HepG2 (cell line): ENCODE results near the gene PCTP. TPM values are rescaled to one million over a fixed set of nuclear protein-coding genes. Genes with fewer than 3 reads are reported as not detected.
A peak's percentile ranks its signal among the peaks of the same experiment; 100 is the strongest.

Source experiments
- BORCS8-MEF2B ChIP-seq: sonication (generic); formaldehyde crosslinking; IDR thresholded peaks from 2 replicates; pipeline ENCODE4 v1.8.0; 2022; ENCODE audit warnings: mild to moderate bottlenecking, missing genetic modification reagents
- CENPX ChIP-seq: sonication (generic); formaldehyde crosslinking; IDR thresholded peaks from 2 replicates; pipeline ENCODE4 v1.9.0; 2021; ENCODE audit warnings: mild to moderate bottlenecking, missing genetic modification reagents, moderate library complexity
- DRAP1 ChIP-seq: IDR thresholded peaks from 2 replicates; pipeline ENCODE4 v1.6.1; 2016; ENCODE audit warnings: missing genetic modification reagents, missing compliant biosample characterization
- E2F2 ChIP-seq: sonication (generic); formaldehyde crosslinking; IDR thresholded peaks from 2 replicates; pipeline ENCODE4 v1.4.0; 2020; ENCODE audit warnings: missing genetic modification reagents, borderline replicate concordance
- GABPA ChIP-seq, 2 experiments: IDR thresholded peaks; 2 replicates each; pipeline ENCODE4 v1.6.1; 2011 to 2016; ENCODE audit warnings: low read depth in 2 of 2, low read length in 1 of 2, missing biosample characterization in 1 of 2, missing genetic modification characterization in 1 of 2
- HHEX ChIP-seq: IDR thresholded peaks from 2 replicates; pipeline ENCODE4 v1.6.1; 2016; ENCODE audit warnings: control low read depth
- HMGA1 ChIP-seq: sonication (generic); formaldehyde crosslinking; conservative IDR thresholded peaks from 2 replicates; pipeline ENCODE4 v1.4.0; 2020; ENCODE audit warnings: missing genetic modification reagents
- RAD51 ChIP-seq: fragments of 450-650 bp; IDR thresholded peaks from 2 replicates; pipeline ENCODE4 v1.6.1; 2016; ENCODE audit warnings: borderline replicate concordance
- RARA ChIP-seq: IDR thresholded peaks from 2 replicates; pipeline ENCODE4 v1.6.1; 2016; ENCODE audit warnings: missing genetic modification reagents, missing compliant biosample characterization
- REXO4 ChIP-seq: sonication (generic); formaldehyde crosslinking; IDR thresholded peaks from 2 replicates; pipeline ENCODE4 v1.8.0; 2022; ENCODE audit warnings: missing genetic modification reagents, mild to moderate bottlenecking, borderline replicate concordance
- SP140L ChIP-seq: sonication (generic); formaldehyde crosslinking; IDR thresholded peaks from 2 replicates; pipeline ENCODE4 v1.4.0; 2020; ENCODE audit warnings: missing genetic modification reagents, borderline replicate concordance
- ZKSCAN1 ChIP-seq: fragments of 150-350 bp; IDR thresholded peaks from 2 replicates; pipeline ENCODE4 v1.6.1; 2014; ENCODE audit warnings: low read length
- ZMAT3 ChIP-seq: sonication (generic); formaldehyde crosslinking; conservative IDR thresholded peaks from 2 replicates; pipeline ENCODE4 v1.7.0; 2021; ENCODE audit warnings: missing genetic modification reagents
- ZNF546 ChIP-seq: sonication (generic); formaldehyde crosslinking; conservative IDR thresholded peaks from 2 replicates; pipeline ENCODE4 v1.8.1; 2023; ENCODE audit warnings: mild to moderate bottlenecking, missing genetic modification reagents
- ZNF775 ChIP-seq: sonication (generic); formaldehyde crosslinking; IDR thresholded peaks from 2 replicates; pipeline ENCODE4 v1.4.0; 2020; ENCODE audit warnings: missing genetic modification reagents, mild to moderate bottlenecking, moderate library complexity, borderline replicate concordance
- polyA plus RNA-seq, 8 experiments: library from polyadenylated mRNA; depleted of rRNA in 3 of 8; stranded (reverse) in 7 of 8; unstranded in 1 of 8; fragments of >200 nt; fragmentation: Illumina TruSeq in 4 of 8; extraction: Trizol in 4 of 8; gene quantifications; 2 replicates each; pipeline versions ENCODE4 v1.2.1 to v1.2.3, GENCODE V29; 2011 to 2016; ENCODE audit warnings: low read depth in 4 of 8, missing spikeins in 1 of 8, mixed read lengths in 1 of 8; ENCODE audit not compliant: insufficient read depth in 1 of 8
- total RNA-seq, 5 experiments: library from RNA; depleted of rRNA; stranded (reverse); fragments of >200 nt; fragmentation: Illumina TruSeq; extraction: Trizol; gene quantifications; 2 replicates each; pipeline ENCODE4 v1.2.3, GENCODE V29; 2016; ENCODE audit warnings: low read depth in 1 of 5
- TF ChIP-seq, protein P1 (sequence below), 2 experiments: sonication (generic) in 1 of 2; formaldehyde crosslinking in 1 of 2; IDR thresholded peaks; 2 replicates each; pipeline versions ENCODE4 v1.4.0 to v1.6.1; 2016 to 2020; ENCODE audit warnings: borderline replicate concordance in 1 of 2, low read depth in 1 of 2, mild to moderate bottlenecking in 1 of 2, missing genetic modification reagents in 1 of 2
- TF ChIP-seq, protein P2 (sequence below): sonication (generic); formaldehyde crosslinking; IDR thresholded peaks from 2 replicates; pipeline ENCODE4 v1.5.0; 2020; ENCODE audit warnings: missing genetic modification reagents
- TF ChIP-seq, protein P3 (sequence below): sonication (generic); formaldehyde crosslinking; IDR thresholded peaks from 2 replicates; pipeline ENCODE4 v1.5.1; 2020; ENCODE audit warnings: missing genetic modification reagents, mild to moderate bottlenecking, borderline replicate concordance

Gene PCTP
- total and polyA plus RNA-seq, 2 of the 13 experiments (the other 11 are each of a cell fraction or from before 2014, with no cell fraction given), result 37.1 to 50.7 TPM

DNA sequence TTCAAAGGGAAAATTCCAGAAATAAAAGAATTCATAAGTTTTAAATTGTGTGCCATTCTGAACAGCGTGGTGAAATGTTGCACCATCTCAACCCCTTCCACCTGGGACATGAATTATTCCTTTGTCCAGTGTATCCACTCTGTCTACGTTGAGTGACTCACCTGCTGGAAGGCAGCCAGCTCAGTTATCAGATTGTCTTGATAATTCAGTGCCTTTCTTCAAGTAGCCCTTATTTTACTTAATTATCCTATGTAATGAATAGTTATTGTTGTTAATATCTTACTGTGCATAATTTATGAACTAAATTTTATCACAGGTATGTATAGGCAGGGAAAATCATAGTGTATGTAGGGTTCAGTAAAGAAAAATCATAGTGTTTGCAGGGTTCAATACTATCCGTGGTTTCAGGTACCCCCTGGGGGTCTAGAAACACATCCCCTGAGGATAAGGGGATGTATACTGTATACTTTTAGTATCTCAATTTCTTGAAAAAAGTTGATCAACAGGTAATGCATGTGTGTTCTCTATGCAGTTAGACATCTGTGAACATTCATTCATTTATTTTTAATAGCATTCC lies 7.7 kb upstream of the PCTP start (continued):
- TF ChIP-seq SP140L (CRISPR knock-in tag), result no peak
- no peak for TF ChIP-seq HMGA1 (CRISPR knock-in tag)
- no peak for TF ChIP-seq ZNF775
- TF ChIP-seq, protein P1, sequence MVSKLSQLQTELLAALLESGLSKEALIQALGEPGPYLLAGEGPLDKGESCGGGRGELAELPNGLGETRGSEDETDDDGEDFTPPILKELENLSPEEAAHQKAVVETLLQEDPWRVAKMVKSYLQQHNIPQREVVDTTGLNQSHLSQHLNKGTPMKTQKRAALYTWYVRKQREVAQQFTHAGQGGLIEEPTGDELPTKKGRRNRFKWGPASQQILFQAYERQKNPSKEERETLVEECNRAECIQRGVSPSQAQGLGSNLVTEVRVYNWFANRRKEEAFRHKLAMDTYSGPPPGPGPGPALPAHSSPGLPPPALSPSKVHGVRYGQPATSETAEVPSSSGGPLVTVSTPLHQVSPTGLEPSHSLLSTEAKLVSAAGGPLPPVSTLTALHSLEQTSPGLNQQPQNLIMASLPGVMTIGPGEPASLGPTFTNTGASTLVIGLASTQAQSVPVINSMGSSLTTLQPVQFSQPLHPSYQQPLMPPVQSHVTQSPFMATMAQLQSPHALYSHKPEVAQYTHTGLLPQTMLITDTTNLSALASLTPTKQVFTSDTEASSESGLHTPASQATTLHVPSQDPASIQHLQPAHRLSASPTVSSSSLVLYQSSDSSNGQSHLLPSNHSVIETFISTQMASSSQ (IDR thresholded peaks at IDR 0.05; ENCODE audit: low read depth), result no peak
- TF ChIP-seq, protein P1 (CRISPR knock-in tag; IDR thresholded peaks at IDR 0.05; ENCODE audit: borderline replicate concordance), result no peak
- no peak for TF ChIP-seq ZNF546 (CRISPR knock-in tag)
- no peak for TF ChIP-seq ZMAT3 (CRISPR knock-in tag)
- no peak for TF ChIP-seq CENPX (CRISPR knock-in tag)
- TF ChIP-seq E2F2 (CRISPR knock-in tag), result no peak
- TF ChIP-seq, protein P2, sequence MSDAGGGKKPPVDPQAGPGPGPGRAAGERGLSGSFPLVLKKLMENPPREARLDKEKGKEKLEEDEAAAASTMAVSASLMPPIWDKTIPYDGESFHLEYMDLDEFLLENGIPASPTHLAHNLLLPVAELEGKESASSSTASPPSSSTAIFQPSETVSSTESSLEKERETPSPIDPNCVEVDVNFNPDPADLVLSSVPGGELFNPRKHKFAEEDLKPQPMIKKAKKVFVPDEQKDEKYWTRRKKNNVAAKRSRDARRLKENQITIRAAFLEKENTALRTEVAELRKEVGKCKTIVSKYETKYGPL (CRISPR knock-in tag), result no peak
- TF ChIP-seq HHEX (CRISPR knock-in tag), result no peak
- TF ChIP-seq RARA (CRISPR knock-in tag), result 0 out of 2 replicates have a peak, but pooled peaks have one; percentile 23
- TF ChIP-seq GABPA (IDR thresholded peaks at IDR 0.05; ENCODE audit: low read depth, low read length), result no peak
- no peak for TF ChIP-seq GABPA (CRISPR knock-in tag; IDR thresholded peaks at IDR 0.05; ENCODE audit: low read depth)
- no peak for TF ChIP-seq REXO4 (CRISPR knock-in tag)
- TF ChIP-seq DRAP1, result no peak
- TF ChIP-seq, protein P3, sequence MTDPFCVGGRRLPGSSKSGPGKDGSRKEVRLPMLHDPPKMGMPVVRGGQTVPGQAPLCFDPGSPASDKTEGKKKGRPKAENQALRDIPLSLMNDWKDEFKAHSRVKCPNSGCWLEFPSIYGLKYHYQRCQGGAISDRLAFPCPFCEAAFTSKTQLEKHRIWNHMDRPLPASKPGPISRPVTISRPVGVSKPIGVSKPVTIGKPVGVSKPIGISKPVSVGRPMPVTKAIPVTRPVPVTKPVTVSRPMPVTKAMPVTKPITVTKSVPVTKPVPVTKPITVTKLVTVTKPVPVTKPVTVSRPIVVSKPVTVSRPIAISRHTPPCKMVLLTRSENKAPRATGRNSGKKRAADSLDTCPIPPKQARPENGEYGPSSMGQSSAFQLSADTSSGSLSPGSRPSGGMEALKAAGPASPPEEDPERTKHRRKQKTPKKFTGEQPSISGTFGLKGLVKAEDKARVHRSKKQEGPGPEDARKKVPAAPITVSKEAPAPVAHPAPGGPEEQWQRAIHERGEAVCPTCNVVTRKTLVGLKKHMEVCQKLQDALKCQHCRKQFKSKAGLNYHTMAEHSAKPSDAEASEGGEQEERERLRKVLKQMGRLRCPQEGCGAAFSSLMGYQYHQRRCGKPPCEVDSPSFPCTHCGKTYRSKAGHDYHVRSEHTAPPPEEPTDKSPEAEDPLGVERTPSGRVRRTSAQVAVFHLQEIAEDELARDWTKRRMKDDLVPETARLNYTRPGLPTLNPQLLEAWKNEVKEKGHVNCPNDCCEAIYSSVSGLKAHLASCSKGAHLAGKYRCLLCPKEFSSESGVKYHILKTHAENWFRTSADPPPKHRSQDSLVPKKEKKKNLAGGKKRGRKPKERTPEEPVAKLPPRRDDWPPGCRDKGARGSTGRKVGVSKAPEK (CRISPR knock-in tag), result no peak
- no peak for TF ChIP-seq BORCS8-MEF2B (CRISPR knock-in tag)
- TF ChIP-seq RAD51, result no peak
- no peak for TF ChIP-seq ZKSCAN1
